ENCODE data around the gene FLNA. TPM values are rescaled to one million over a fixed set of nuclear protein-coding genes. Genes with fewer than 3 reads are reported as not detected.
A peak's percentile ranks its signal among the peaks of the same experiment; 100 is the strongest.

FLNA gene
- total and polyA plus RNA-seq, 10 of the 15 experiments (the other 5 are each of a cell fraction or from before 2014, with no cell fraction given) = 5.1 to 643 (median 171) TPM

DNA sequence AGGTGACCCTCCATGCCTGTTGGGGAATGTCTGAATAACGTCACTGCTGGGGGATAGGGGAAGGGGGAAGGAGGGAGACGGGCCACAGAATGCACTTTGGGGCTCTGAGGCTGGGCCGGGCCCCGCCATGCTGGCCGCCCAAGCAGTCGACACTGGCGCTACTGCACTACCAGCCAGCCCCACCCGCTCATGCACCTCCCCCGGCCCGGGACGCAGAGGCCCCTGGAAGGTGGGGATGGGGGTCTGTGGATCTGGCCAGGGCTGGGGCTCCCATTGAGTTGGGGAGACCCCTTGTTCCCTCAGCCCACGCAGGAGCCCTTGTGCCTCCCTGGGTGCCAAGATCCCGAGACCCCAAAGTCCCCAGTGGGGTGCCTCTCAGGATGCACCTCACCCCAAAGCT is 17.8 kb downstream of the FLNA start:
- POLR2A ChIA-PET = no interaction called here
- no peaks in the 10 kb centered on the region for H3K4me1 ChIP-seq (ENCODE audit: control insufficient read depth, insufficient read depth, low read length)
- no peaks in the 10 kb centered on the region for H3K27me3 ChIP-seq (replicated peaks in 1 of 2; ENCODE audit: control insufficient read depth in 2 of 2, insufficient read depth in 2 of 2, low read length in 1 of 2)
- ATAC-seq (no peak), DNase-seq (ENCODE audit: low read depth, low spot score) (no peak), FAIRE-seq (no peak)
- H3K79me2 ChIP-seq (ENCODE audit: control insufficient read depth, insufficient read depth, low read length) = no peaks in the 10 kb centered on the region
- RAD21 ChIA-PET (ENCODE audit: unreplicated experiment) = no interaction called here
- H4K20me1 ChIP-seq (ENCODE audit: control insufficient read depth, insufficient read depth) = no peaks in the 10 kb centered on the region
- no peak overlapping the region for H3K4me3 ChIP-seq
- in situ Hi-C loops (cut with MboI) (no loop called here), intact Hi-C loops (cut with micrococcal nuclease; ENCODE audit: unreplicated experiment) (no loop called here)
- SMC1A ChIA-PET (ENCODE audit: uncharacterized antibody, unreplicated experiment) = no interaction called here
- no peak overlapping the region for H3K4me2 ChIP-seq (ENCODE audit: control insufficient read depth, insufficient read depth)
- WGBS (ENCODE audit: insufficient coverage, insufficient replicate concordance, low lambda C conversion rate, missing lambda C conversion rate) = 73% methylated on average over 10 of the region's 13 CpGs
- no peak overlapping the region for H3K27ac ChIP-seq (ENCODE audit: control insufficient read depth, insufficient read depth)
- H3K9ac ChIP-seq (ENCODE audit: control insufficient read depth, insufficient read depth, low read length) = no peak overlapping the region
- H2AFZ ChIP-seq (ENCODE audit: control insufficient read depth, low read depth, low read length) = no peak overlapping the region
- no peaks in the 10 kb centered on the region; the same call in 2 of the 3 replicates for H3K9me3 ChIP-seq (replicated peaks; ENCODE audit: control insufficient read depth, insufficient read depth, low read length)
- peaks cover 0 to 56% of the 10 kb centered on the region in 2 experiments; a peak in 2 of 4 replicates for H3K36me3 ChIP-seq (ENCODE audit: control insufficient read depth in 2 of 2, insufficient read depth in 2 of 2, low read length in 1 of 2)
- BruUV-seq (replicated peaks) = no TSS peak
- CTCF ChIA-PET = no interaction called here
- 0 out of 2 replicates have a peak, but pooled peaks have one; percentile 5 for TF ChIP-seq POLR2AphosphoS5 (IDR thresholded peaks at IDR 0.05; ENCODE audit: low read length)
- TF ChIP-seq FOS (IDR thresholded peaks at IDR 0.05; ENCODE audit: borderline replicate concordance, extremely low read depth, insufficient read length) = no peak
- no peak for TF ChIP-seq ZNF274 (IDR thresholded peaks at IDR 0.05; ENCODE audit: insufficient read depth, insufficient read length)

GRCh38 chrX:154355776-154356140 is 18.7 kb downstream of the FLNA start:
- no peaks in the 10 kb centered on the region for H3K27me3 ChIP-seq (replicated peaks in 1 of 2; ENCODE audit: control insufficient read depth in 2 of 2, insufficient read depth in 2 of 2, low read length in 1 of 2)

More at GRCh38 chrX:154355776-154356140, 18.7 kb downstream of the FLNA start:
- intact Hi-C loops (cut with micrococcal nuclease; ENCODE audit: unreplicated experiment) (no loop called here), in situ Hi-C loops (cut with MboI) (no loop called here)
- no peaks in the 10 kb centered on the region for H4K20me1 ChIP-seq (ENCODE audit: control insufficient read depth, insufficient read depth)
- ATAC-seq (no peak), DNase-seq (ENCODE audit: low read depth, low spot score) (no peak), FAIRE-seq (no peak)
- H3K36me3 ChIP-seq (ENCODE audit: control insufficient read depth in 2 of 2, insufficient read depth in 2 of 2, low read length in 1 of 2) = peaks cover 0 to 59% of the 10 kb centered on the region in 2 experiments; a peak in 2 of 4 replicates
- no peaks in the 10 kb centered on the region for H3K79me2 ChIP-seq (ENCODE audit: control insufficient read depth, insufficient read depth, low read length)
- H3K4me1 ChIP-seq (ENCODE audit: control insufficient read depth, insufficient read depth, low read length) = no peaks in the 10 kb centered on the region
- H3K27ac ChIP-seq (ENCODE audit: control insufficient read depth, insufficient read depth) = no peak overlapping the region
- no peak overlapping the region for H2AFZ ChIP-seq (ENCODE audit: control insufficient read depth, low read depth, low read length)
- H3K9ac ChIP-seq (ENCODE audit: control insufficient read depth, insufficient read depth, low read length) = no peak overlapping the region
- TF ChIP-seq NKRF (conservative IDR thresholded peaks at IDR 0.05) = no peak
- TF ChIP-seq RAD51 (IDR thresholded peaks at IDR 0.05) = no peak
- TF ChIP-seq, protein P1, sequence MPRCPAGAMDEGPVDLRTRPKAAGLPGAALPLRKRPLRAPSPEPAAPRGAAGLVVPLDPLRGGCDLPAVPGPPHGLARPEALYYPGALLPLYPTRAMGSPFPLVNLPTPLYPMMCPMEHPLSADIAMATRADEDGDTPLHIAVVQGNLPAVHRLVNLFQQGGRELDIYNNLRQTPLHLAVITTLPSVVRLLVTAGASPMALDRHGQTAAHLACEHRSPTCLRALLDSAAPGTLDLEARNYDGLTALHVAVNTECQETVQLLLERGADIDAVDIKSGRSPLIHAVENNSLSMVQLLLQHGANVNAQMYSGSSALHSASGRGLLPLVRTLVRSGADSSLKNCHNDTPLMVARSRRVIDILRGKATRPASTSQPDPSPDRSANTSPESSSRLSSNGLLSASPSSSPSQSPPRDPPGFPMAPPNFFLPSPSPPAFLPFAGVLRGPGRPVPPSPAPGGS (IDR thresholded peaks at IDR 0.05; ENCODE audit: borderline replicate concordance, insufficient read depth, low read depth, low read length, poor library complexity, severe bottlenecking) = no peak
- TF ChIP-seq USF1 (IDR thresholded peaks at IDR 0.05; ENCODE audit: borderline replicate concordance, extremely low read length, insufficient read depth, low read depth, low read length) = no peak
- TF ChIP-seq HDAC6 (IDR thresholded peaks at IDR 0.05; ENCODE audit: unreplicated experiment) = no peak
- no peak for TF ChIP-seq ASH2L (IDR thresholded peaks at IDR 0.05; ENCODE audit: borderline replicate concordance, low read depth)
- TF ChIP-seq BMI1 (IDR thresholded peaks at IDR 0.05; ENCODE audit: borderline replicate concordance) = no peak
- no peaks in the 10 kb centered on the region; the same call in 2 of the 3 replicates for H3K9me3 ChIP-seq (replicated peaks; ENCODE audit: control insufficient read depth, insufficient read depth, low read length)
- no peak overlapping the region for H3K4me2 ChIP-seq (ENCODE audit: control insufficient read depth, insufficient read depth)
- ChIA-PET RAD21 (ENCODE audit: unreplicated experiment) (no interaction called here), CTCF (no interaction called here), POLR2A (no interaction called here), SMC1A (ENCODE audit: uncharacterized antibody, unreplicated experiment) (no interaction called here)
- BruUV-seq (replicated peaks) = no TSS peak
- WGBS (ENCODE audit: insufficient coverage, insufficient replicate concordance, low lambda C conversion rate, missing lambda C conversion rate) = 73% methylated on average over 11 of the region's 12 CpGs
- no peak overlapping the region for H3K4me3 ChIP-seq

All from GM12878 (cell line).